ENCODE measurements around the gene GNA12. TPM values are rescaled to one million over a fixed set of nuclear protein-coding genes. Genes with fewer than 3 reads are reported as not detected.

Gene GNA12
- polyA plus RNA-seq, 1 donor from 2014 or later: 16.4 TPM

GRCh38 chr7:2837496-2837895 lies 6.6 kb downstream of the GNA12 start:
- H3K36me3 Mint-ChIP-seq: peaks cover 13% of the 10 kb centered on the region
- peak overlapping the region in 3 of 4 donors; percentile 57 to 83 (median 67) for H3K4me3 Mint-ChIP-seq
- H3K4me1 Mint-ChIP-seq: peaks cover 40 to 60% (median 56%) of the 10 kb centered on the region in 3 donors
- no peaks in the 10 kb centered on the region for H3K9me3 Mint-ChIP-seq
- H3K27ac Mint-ChIP-seq: peak overlapping the region; percentile 22 to 93 (median 79)
- no peaks in the 10 kb centered on the region for H3K27me3 Mint-ChIP-seq

- Mint-ChIP-seq H3K27ac (peak overlapping the region in 2 of 3 donors; percentile 56 to 85), H3K36me3 (peaks cover 10% of the 10 kb centered on the region), H3K27me3 (no peaks in the 10 kb centered on the region), H3K4me1 (peaks cover 35 to 43% (median 36%) of the 10 kb centered on the region in 3 donors), H3K4me3 (no peak overlapping the region), H3K9me3 (no peaks in the 10 kb centered on the region)
Measured at GRCh38 chr7:2834748-2835441, 9.2 kb downstream of the GNA12 start.

- Mint-ChIP-seq H3K9me3 (no peaks in the 10 kb centered on the region), H3K36me3 (peaks cover 5% of the 10 kb centered on the region), H3K4me3 (peak overlapping the region in 1 of 4 donors; percentile 58), H3K4me1 (peaks cover 27 to 38% (median 30%) of the 10 kb centered on the region in 3 donors), H3K27me3 (no peaks in the 10 kb centered on the region), H3K27ac (no peak overlapping the region)
Measured at GRCh38 chr7:2833083-2833910, 10.8 kb downstream of the GNA12 start.

GRCh38 chr7:2832461-2832860 lies 11.6 kb downstream of the GNA12 start:
- H3K4me1 Mint-ChIP-seq: peaks cover 19 to 32% (median 25%) of the 10 kb centered on the region in 3 donors

GRCh38 chr7:2830609-2831376 lies 13.3 kb downstream of the GNA12 start:
- peaks cover 13 to 36% (median 23%) of the 10 kb centered on the region in 3 donors for H3K4me1 Mint-ChIP-seq
- peaks cover 7% of the 10 kb centered on the region for H3K36me3 Mint-ChIP-seq
- no peaks in the 10 kb centered on the region for H3K27me3 Mint-ChIP-seq
- H3K9me3 Mint-ChIP-seq: no peaks in the 10 kb centered on the region
- H3K4me3 Mint-ChIP-seq: peak overlapping the region in 1 of 4 donors; percentile 9
- no peak overlapping the region for H3K27ac Mint-ChIP-seq

More at GRCh38 chr7:2832461-2832860, 11.6 kb downstream of the GNA12 start:
- Mint-ChIP-seq H3K4me3 (no peak overlapping the region), H3K36me3 (peaks cover 5% of the 10 kb centered on the region), H3K27me3 (no peaks in the 10 kb centered on the region), H3K27ac (peak overlapping the region in 1 of 3 donors; percentile 29), H3K9me3 (no peaks in the 10 kb centered on the region)

- Mint-ChIP-seq H3K9me3 (no peaks in the 10 kb centered on the region), H3K4me3 (peak overlapping the region in 2 of 4 donors; percentile 3 to 26), H3K36me3 (peaks cover 3% of the 10 kb centered on the region), H3K4me1 (peaks cover 22 to 53% (median 35%) of the 10 kb centered on the region in 3 donors), H3K27ac (no peak overlapping the region), H3K27me3 (no peaks in the 10 kb centered on the region)
Measured at GRCh38 chr7:2829040-2829439, 15.1 kb downstream of the GNA12 start.

- Mint-ChIP-seq H3K9me3 (no peaks in the 10 kb centered on the region), H3K4me1 (peaks cover 33 to 54% (median 48%) of the 10 kb centered on the region in 3 donors), H3K27me3 (no peaks in the 10 kb centered on the region), H3K27ac (peak overlapping the region in 1 of 3 donors; percentile 2), H3K4me3 (peak overlapping the region in 1 of 4 donors; percentile 23), H3K36me3 (peaks cover 3% of the 10 kb centered on the region)
Measured at GRCh38 chr7:2826771-2827170, 17.3 kb downstream of the GNA12 start.

- H3K4me3 Mint-ChIP-seq: peak overlapping the region in 1 of 4 donors; percentile 4
- no peaks in the 10 kb centered on the region for H3K9me3 Mint-ChIP-seq
- no peaks in the 10 kb centered on the region for H3K27me3 Mint-ChIP-seq
- peak overlapping the region in 1 of 3 donors; percentile 48 for H3K27ac Mint-ChIP-seq
- peaks cover 2% of the 10 kb centered on the region for H3K36me3 Mint-ChIP-seq
- peaks cover 43 to 56% (median 56%) of the 10 kb centered on the region in 3 donors for H3K4me1 Mint-ChIP-seq
Measured at GRCh38 chr7:2825559-2826227, 18.4 kb downstream of the GNA12 start.

GRCh38 chr7:2824678-2825461 lies 19.2 kb downstream of the GNA12 start:
- Mint-ChIP-seq H3K4me1 (peaks cover 47 to 58% (median 52%) of the 10 kb centered on the region in 3 donors), H3K27me3 (no peaks in the 10 kb centered on the region), H3K36me3 (peaks cover 2% of the 10 kb centered on the region), H3K4me3 (peak overlapping the region; percentile 2 to 76 (median 60)), H3K9me3 (no peaks in the 10 kb centered on the region), H3K27ac (peak overlapping the region; percentile 23 to 80 (median 48))

GRCh38 chr7:2824026-2824677 lies 20.0 kb downstream of the GNA12 start:
- Mint-ChIP-seq H3K9me3 (no peaks in the 10 kb centered on the region), H3K4me1 (peaks cover 51 to 64% (median 52%) of the 10 kb centered on the region in 3 donors), H3K27me3 (no peaks in the 10 kb centered on the region), H3K27ac (peak overlapping the region; percentile 37 to 80 (median 53)), H3K4me3 (peak overlapping the region in 3 of 4 donors; percentile 60 to 87 (median 66)), H3K36me3 (peaks cover 4% of the 10 kb centered on the region)

GRCh38 chr7:2823130-2823529 lies 21.0 kb downstream of the GNA12 start:
- no peaks in the 10 kb centered on the region for H3K9me3 Mint-ChIP-seq
- peaks cover 4% of the 10 kb centered on the region for H3K36me3 Mint-ChIP-seq
- no peak overlapping the region for H3K27ac Mint-ChIP-seq
- no peaks in the 10 kb centered on the region for H3K27me3 Mint-ChIP-seq
- H3K4me1 Mint-ChIP-seq: peaks cover 50 to 67% (median 52%) of the 10 kb centered on the region in 3 donors
- peak overlapping the region in 2 of 4 donors; percentile 23 to 70 for H3K4me3 Mint-ChIP-seq

- Mint-ChIP-seq H3K36me3 (peaks cover 2% of the 10 kb centered on the region), H3K27me3 (no peaks in the 10 kb centered on the region), H3K27ac (peak overlapping the region; percentile 41 to 95 (median 46)), H3K4me3 (peak overlapping the region; percentile 36 to 87 (median 78)), H3K9me3 (no peaks in the 10 kb centered on the region), H3K4me1 (peaks cover 50 to 62% (median 52%) of the 10 kb centered on the region in 3 donors)
Measured at GRCh38 chr7:2821842-2822507, 22.1 kb downstream of the GNA12 start.
